Measurements from ENCODE around the gene SPCS1.

Gene SPCS1

GRCh38 chr3:52733256-52733891, 27.5 kb downstream of the SPCS1 start:
- no peak for DNase-seq

- no peak for DNase-seq
Measured at GRCh38 chr3:52739730-52740129, 33.8 kb downstream of the SPCS1 start.

DNA sequence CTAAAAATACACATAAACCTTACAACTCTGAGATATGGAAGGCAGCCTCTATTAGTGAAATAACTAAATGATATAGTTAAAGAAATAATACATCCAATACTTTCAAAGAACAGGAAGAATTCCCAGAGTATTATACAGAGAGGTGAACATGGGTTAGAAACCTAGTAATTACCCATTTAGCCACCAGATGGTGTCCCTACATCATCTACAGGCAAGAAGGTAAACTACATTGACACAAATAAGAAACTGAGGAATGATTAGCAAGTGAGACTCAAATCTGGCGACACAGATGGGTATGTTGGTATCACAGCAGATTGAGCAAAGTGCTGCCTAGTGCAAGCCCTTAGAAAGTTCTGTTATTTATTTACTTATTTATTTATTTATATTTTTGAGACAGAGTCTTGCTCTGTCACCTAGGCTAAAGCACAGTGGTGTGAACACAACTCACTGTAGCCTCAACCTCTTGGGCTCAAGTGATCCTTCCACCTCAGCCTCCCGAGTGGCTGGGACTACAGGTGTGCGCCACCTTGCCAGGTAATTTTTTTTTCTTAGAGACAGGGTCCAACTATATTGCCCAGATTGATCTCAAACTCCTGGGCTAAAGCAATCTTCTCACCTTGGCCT, 36.6 kb downstream of the SPCS1 start:
- peak; percentile 24 for DNase-seq

- DNase-seq, result no peak
Measured at GRCh38 chr3:52743152-52743551, 37.2 kb downstream of the SPCS1 start.

GRCh38 chr3:52743721-52744120, 37.8 kb downstream of the SPCS1 start:
- DNase-seq, result no peak

DNA sequence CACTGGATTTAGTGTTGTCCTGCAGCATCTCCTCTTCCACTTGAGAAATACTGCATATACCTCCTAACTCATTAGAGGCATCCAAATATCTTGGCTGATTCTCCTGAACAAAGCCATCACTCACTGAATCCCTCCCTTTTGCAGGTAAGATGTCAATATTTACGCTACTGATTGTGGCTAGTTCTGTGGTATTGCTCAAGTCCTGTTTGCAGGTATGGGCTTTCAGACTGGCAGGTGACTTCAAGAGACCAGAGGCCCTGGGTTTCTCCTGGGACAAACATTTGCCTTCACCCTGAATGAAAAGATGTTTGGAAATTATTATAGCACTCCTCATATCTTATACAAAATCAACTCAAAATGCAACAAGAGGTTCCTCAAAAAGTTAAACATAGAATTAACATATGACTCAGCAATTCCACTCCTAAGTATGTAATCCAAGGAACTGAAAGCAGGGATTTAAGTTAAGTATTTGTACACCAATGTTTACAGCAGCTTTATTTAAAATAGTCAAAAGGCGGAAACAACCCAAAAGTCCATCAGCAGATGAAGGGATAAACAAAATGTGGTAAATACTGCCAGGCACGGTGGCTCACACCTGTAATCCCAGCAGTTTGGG, 46.2 kb downstream of the SPCS1 start:
- peak; percentile 1 for DNase-seq

GRCh38 chr3:52754373-52754772, 48.5 kb downstream of the SPCS1 start:
- DNase-seq, result no peak

- DNase-seq, result no peak
Measured at GRCh38 chr3:52756141-52756540, 50.2 kb downstream of the SPCS1 start.

Data from DMS53 (cell line).